NCI-H2029 treated with DMSO at 0.1 percent for 48 hours (cell line): Measurements from ENCODE around the gene ASF1A.
"Not testable (repeated sequence)": the region's sequence is repeated elsewhere in the genome, so short reads cannot be mapped to it uniquely, and the experiment has no call there.

Experiments
- DNase-seq: peaks from one replicate; lab custom pipeline; 2025; lab: John Stamatoyannopoulos, UW

Gene ASF1A

GRCh38 chr6:118893807-118894424 is at the start of gene ASF1A:
ASF1A (plus strand) TSS chr6:118894152; CDS start chr6:118894414, 262 bp downstream.
- peak; percentile 99 for DNase-seq

DNA sequence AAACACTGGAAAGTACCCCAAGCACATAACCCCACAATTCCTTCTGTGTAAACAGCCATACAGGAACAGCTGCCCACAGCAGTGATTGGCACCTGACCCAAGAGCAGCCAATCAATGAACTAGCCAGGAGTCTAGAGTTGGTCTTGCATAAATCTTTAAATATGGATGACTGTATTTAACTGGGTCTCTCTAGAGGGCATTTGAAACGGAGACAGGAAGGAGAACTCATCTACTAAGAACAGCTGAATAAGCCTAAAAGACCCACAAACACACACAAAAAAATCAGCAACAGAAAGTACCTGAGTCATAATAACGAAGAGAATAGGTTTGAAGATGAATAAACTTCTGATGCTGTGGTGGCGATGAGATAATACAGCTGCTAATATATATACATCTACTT is 49.0 kb upstream of the ASF1A start:
- DNase-seq = no peak

DNA sequence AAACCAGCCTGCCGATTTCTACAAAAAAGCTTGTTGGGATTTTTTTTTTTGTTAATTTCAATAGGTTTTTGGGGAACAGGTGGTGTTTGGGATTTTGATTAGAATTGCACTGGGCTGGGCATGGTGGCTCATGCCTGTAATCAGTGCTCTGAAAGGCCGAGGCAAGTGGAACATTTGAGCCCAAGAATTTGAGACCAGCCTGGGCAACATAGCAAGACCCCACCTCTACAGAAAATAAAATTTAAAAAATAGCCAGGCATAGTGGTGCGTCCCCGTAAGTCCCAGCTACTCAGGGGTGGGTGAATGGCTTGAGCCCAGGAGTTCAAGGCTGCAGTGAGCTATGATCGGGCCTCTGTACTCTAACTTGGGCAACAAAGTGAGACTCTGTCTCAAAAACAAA is 40.5 kb upstream of the ASF1A start:
- no peak for DNase-seq

DNA sequence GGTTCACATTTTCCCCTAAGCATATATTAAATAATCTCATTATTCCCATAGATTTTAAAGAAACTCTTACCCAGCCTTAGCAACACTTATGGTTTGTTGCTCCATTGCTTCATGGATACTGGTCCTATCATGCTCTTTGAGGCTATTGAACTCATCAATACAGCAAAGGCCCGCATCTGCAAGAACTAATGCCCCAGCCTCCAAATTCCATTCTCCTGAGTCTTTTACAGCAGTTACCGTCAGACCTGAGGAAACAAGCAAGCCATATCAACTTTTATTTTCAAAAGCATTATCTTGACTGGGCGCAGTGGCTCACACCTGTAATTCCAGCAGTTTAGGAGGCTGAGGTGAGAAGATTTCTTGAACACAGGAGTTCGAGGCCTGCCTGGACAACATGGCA is 37.7 kb upstream of the ASF1A start:
- no peak for DNase-seq

GRCh38 chr6:118859517-118860064 is 34.4 kb upstream of the ASF1A start:
- no peak for DNase-seq

GRCh38 chr6:118860363-118860762 is 33.6 kb upstream of the ASF1A start:
- no peak for DNase-seq

- DNase-seq = no peak
Observed at GRCh38 chr6:118860880-118861279, 33.1 kb upstream of the ASF1A start.

DNA sequence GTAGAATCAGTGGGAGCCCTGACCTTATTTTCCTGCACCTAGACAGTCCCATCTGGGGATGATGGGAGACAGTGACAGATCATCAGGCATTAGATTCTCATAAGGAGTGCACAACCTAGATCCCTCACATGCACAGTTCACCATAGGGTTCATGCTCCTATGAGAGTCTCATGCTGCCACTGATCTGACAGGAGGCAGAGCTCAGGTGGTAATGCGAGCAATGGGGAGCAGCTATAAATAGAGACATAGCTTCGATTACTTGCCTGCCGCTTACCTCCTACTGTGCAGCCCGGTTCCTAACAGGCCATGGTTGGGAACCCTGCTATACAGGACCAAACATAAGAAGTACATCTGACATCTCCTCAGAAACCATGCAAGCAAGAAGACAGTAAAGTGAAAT is 31.5 kb upstream of the ASF1A start:
- no peak for DNase-seq

- DNase-seq = no peak
Observed at GRCh38 chr6:118864341-118865099, 29.4 kb upstream of the ASF1A start.

GRCh38 chr6:118865100-118865391 is 28.9 kb upstream of the ASF1A start:
- DNase-seq = no peak

DNA sequence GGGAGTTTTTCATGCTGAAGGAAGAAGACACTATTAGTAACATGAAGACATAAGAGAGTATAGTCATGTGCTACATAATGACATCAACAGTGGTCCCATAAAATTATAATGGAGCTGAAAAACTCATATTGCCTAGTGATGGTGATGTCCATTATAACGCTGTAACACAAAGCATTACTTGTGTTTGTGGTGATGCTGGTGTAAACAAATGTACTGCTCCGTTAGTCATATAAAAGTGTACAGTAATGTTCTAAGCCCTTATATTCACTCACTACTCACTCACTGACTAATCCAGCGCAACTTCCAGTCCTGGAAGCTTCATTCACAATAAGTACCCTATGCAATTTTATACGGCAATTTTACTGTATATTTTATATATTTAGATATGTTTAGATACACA is 26.8 kb upstream of the ASF1A start:
- no peak for DNase-seq

- not testable (repeated sequence) for DNase-seq
Observed at GRCh38 chr6:118868901-118869300, 25.1 kb upstream of the ASF1A start.

DNA sequence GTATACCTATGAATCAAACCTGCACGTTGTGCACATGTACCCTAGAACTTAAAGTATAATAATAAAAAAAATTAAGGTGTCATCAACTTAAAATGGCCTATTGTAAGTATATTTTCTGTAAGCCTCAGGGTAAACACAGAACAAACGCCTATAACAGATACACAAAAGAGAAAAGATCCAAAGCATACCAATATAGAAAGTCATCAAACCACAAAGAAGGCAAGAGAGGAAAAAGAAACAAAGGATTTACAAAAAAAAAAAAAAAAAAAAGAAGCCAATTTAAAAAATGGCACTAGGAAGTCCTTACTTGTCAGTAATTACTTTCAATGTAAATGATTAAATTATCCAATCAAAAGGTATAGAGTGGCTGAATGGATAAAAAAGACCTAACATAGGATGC is 24.6 kb upstream of the ASF1A start:
- no peak for DNase-seq

DNA sequence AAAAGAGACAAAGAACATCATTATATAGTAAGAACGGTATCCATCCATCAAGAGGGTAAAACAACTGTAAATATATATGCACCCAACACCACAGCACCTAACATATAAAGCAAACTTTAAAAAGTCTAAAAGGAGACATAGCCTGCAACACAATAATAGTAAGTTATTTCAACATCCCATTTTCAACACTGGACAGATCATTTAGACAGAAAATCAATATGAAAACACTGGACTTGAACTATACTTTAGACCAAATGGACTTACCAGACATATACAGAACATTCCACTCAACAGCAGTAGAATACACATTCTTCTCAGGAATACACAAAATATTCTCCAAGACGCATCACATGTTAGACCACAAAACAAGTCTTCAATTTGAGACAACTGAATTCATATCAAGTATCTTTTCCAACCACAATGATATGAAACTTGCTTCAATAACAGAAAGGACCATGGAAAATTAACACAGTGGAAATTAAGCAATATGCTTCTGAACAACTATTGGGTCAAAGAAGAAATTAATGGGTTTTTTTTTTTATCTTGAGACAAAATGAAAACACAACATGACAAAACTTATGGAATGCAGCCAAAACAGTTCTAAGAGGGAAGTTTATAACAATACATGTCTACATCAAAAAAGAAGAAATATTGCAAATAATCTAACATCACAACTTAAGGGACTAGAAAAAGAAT is 23.9 kb upstream of the ASF1A start:
- DNase-seq = no peak

DNA sequence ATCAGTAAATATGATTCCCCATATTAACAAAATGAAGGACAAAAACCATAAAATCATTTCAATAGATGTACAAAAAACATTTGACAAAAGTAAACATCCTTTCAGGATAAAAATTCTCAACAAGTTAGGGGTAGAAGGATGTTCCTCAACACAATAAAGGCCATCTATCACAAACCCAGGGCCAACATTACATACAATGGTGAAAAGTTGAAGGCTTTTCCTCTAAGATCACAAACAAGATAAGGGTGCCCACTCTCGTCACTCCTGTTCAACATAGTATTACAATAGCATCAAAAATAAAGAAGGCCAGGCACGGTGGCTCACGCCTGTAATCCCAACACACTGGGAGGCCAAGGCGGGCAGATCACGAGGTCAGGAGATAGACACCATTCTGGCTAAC is 22.6 kb upstream of the ASF1A start:
- no peak for DNase-seq

DNA sequence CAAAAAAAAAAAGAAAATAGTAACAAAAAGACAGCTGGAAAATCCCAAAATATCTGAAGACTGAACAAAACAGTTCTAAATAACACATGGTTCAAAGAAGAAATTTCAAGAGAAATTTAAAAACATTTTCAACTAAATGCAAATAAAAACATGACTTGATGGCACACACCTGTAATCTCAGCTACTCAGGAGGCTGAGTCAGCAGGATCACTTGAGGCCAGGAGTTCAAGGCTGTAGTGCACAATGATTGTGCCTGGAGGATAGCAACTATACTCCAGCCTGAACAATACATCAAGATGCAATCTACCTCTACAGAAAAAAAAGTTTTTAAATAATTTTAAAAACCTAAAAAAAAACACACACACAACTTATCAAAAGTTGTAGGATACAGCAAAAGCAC is 21.6 kb upstream of the ASF1A start:
- DNase-seq = no peak

GRCh38 chr6:118872726-118873125 is 21.2 kb upstream of the ASF1A start:
- DNase-seq = no peak

- no peak for DNase-seq
Observed at GRCh38 chr6:118873239-118873638, 20.7 kb upstream of the ASF1A start.

DNA sequence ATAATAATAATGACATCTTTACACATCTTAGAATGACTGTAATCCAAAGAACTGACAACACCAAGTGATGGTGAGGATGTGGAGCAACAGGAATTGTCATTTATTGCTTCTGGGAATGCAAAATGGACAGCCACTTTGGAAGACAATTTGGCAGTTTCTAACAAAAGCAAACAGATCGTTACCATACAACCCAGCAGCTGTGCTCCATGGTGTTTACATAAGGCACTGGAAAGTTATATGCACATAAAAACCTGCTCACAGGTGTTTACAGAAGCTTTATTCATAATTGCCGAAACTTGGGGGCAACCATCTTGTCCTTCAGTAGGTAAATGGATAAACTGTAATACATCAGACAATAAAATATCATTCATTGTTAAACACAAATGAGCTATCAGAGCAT is 18.3 kb upstream of the ASF1A start:
- peak; percentile 87 for DNase-seq

- DNase-seq = no peak
Observed at GRCh38 chr6:118876198-118876597, 17.8 kb upstream of the ASF1A start.

GRCh38 chr6:118876814-118877213 is 17.1 kb upstream of the ASF1A start:
- no peak for DNase-seq

GRCh38 chr6:118877806-118878205 is 16.1 kb upstream of the ASF1A start:
- no peak for DNase-seq
